ENCODE results near the gene RAB21. TPM values are rescaled to one million over a fixed set of nuclear protein-coding genes. Genes with fewer than 3 reads are reported as not detected.

The RAB21 gene
- total and polyA plus RNA-seq, 2 experiments from 2014 or later, result 21.8 to 60.3 TPM

GRCh38 chr12:71848212-71848611 lies 93.5 kb downstream of the RAB21 start:
- Histone ChIP-seq H3K36me3 (no peaks in the 10 kb centered on the region), H3K9me3 (ENCODE audit: low read depth) (no peaks in the 10 kb centered on the region), H3K27me3 (no peaks in the 10 kb centered on the region), H3K27ac (no peak overlapping the region), H3K4me1 (ENCODE audit: low read depth) (no peaks in the 10 kb centered on the region), H3K4me3 (no peak overlapping the region)
- TF ChIP-seq CTCF (IDR thresholded peaks at IDR 0.05; ENCODE audit: low read depth, low read length), result no peak
- no peak for DNase-seq (ENCODE audit: low read depth in 1 of 2, low spot score in 1 of 2)

GRCh38 chr12:71849109-71849851 lies 94.6 kb downstream of the RAB21 start:
- no peaks in the 10 kb centered on the region for H3K9me3 ChIP-seq (ENCODE audit: low read depth)

More at GRCh38 chr12:71849109-71849851, 94.6 kb downstream of the RAB21 start:
- no peak for DNase-seq (ENCODE audit: low read depth in 1 of 2, low spot score in 1 of 2)
- Histone ChIP-seq H3K27me3 (no peaks in the 10 kb centered on the region), H3K36me3 (no peaks in the 10 kb centered on the region), H3K4me1 (ENCODE audit: low read depth) (no peaks in the 10 kb centered on the region), H3K27ac (no peak overlapping the region), H3K4me3 (no peak overlapping the region)
- no peak for TF ChIP-seq CTCF (IDR thresholded peaks at IDR 0.05; ENCODE audit: low read depth, low read length)

Other genes with a start within 250 kb of the RAB21 start
- gene ZFC3H1, start 91.0 kb upstream of the RAB21 start, total RNA-seq, result 10.0 and 25.8 TPM in 2 replicates
- 24.9 and 40.2 TPM in 2 replicates for gene ZFC3H1, start 91.0 kb upstream of the RAB21 start, polyA plus RNA-seq
- 6.2 and 6.3 TPM in 2 replicates for gene THAP2, start 90.6 kb upstream of the RAB21 start, total RNA-seq
- gene THAP2, start 90.6 kb upstream of the RAB21 start, polyA plus RNA-seq, result 11.1 and 11.7 TPM in 2 replicates
- 12.7 and 12.9 TPM in 2 replicates for gene TMEM19, start 68.8 kb upstream of the RAB21 start, total RNA-seq
- 12.1 and 19.8 TPM in 2 replicates for gene TMEM19, start 68.8 kb upstream of the RAB21 start, polyA plus RNA-seq
- gene TBC1D15, start 84.9 kb downstream of the RAB21 start, total RNA-seq, result 3.8 and 10.5 TPM in 2 replicates
- 17.2 and 19.4 TPM in 2 replicates for gene TBC1D15, start 84.9 kb downstream of the RAB21 start, polyA plus RNA-seq
- not detected in 2 replicates for gene TPH2, start 184.0 kb downstream of the RAB21 start, total RNA-seq
- not detected in 2 replicates for gene TPH2, start 184.0 kb downstream of the RAB21 start, polyA plus RNA-seq